HL-60 (cell line): ENCODE results near the gene CCDC61.
A peak's percentile ranks its signal among the peaks of the same experiment; 100 is the strongest.

ENCODE experiments used
- DNase-seq, 2 experiments: peaks; one replicate each; pipeline ENCODE4 v3.0.0-alpha.2; 2010 to 2020; ENCODE audit warnings: low read depth in 1 of 2, low spot score in 1 of 2
- H3K27ac ChIP-seq: fragments of 250-450 bp; sonication (Bioruptor Pico); replicated peaks from 2 replicates; pipeline ENCODE4 v1.5.1; 2020; ENCODE audit warnings: mild to moderate bottlenecking, moderate library complexity
- H3K27me3 ChIP-seq: fragments of 250-450 bp; sonication (Bioruptor Pico); 2 replicates; pipeline ENCODE4 v1.5.1; 2021; ENCODE audit warnings: mild to moderate bottlenecking, moderate library complexity; ENCODE audit not compliant: insufficient read depth, poor library complexity, severe bottlenecking
- H3K4me3 ChIP-seq: replicated peaks from 2 replicates; pipeline ENCODE4 v1.5.1; 2011; ENCODE audit warnings: mild to moderate bottlenecking, control low read depth, low read length; ENCODE audit not compliant: insufficient read depth
- GABPA ChIP-seq: IDR thresholded peaks from 2 replicates; pipeline ENCODE4 v1.6.1; 2012; ENCODE audit warnings: low read depth
- POLR2AphosphoS5 ChIP-seq: IDR thresholded peaks from 2 replicates; pipeline ENCODE4 v1.6.1; 2012; ENCODE audit warnings: low read depth
- SPI1 ChIP-seq: IDR thresholded peaks from 2 replicates; pipeline ENCODE4 v1.6.1; 2012; ENCODE audit warnings: low read depth, mild to moderate bottlenecking, borderline replicate concordance
- TF ChIP-seq, protein P1 (sequence below): IDR thresholded peaks from one replicate; pipeline ENCODE4 v1.5.1; 2011; ENCODE audit warnings: low read length, control low read depth, inconsistent platforms; ENCODE audit not compliant: insufficient read depth
- TF ChIP-seq, protein P2 (sequence below): IDR thresholded peaks from 2 replicates; pipeline ENCODE4 v1.6.1; 2012; ENCODE audit warnings: low read depth; ENCODE audit not compliant: insufficient replicate concordance

CCDC61 gene

DNA sequence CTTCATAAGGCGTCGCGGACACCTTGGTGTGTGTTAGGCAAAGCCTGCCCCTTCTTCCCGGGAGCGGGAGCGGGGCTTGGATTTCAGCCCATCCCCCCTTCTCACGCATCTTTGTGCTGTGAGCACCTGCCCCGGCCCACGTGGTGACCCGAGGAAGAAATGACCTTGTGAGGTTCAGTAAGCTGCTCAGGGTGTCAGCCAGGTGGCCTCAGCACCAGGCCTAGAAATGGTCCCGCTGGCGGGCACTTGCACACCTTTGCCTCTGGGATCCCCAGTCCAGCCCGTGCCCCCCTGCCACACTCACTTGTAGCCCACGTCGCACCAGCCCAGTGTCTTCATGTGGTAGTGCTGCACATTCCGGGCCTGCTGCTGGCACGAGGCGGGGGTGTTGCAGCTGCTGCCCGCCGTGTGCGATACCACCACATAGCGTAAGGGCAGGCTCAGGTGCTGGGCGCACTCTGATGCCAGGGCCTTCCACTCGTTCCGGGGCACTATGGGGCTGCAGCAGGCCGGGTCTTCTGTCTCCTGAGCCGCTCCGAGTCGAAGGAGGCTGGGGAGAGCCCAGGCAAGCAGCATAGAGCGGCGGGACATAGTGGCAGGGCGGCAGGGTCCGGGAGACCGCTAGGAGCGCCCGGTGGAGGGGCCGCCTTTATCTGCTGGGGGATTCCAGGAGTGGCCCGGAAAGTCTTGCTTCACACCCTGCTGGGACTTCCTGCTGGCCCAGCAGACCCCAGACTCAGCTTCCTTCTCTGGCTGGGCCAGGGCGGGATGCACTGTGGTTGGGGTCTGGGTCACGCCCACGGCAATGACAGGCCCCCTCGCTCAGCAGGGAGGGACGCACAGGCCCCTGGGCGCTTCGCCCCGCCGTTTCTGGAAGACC lies 27.4 kb downstream of the CCDC61 start, which contains the start of gene PGLYRP1:
Gene PGLYRP1 (minus strand): TSS at position 623 of the 880 bp plus-strand sequence. CDS start 32 bp downstream, at position 591.
- peak within 1 kb of the TSS; percentile 83 for H3K27ac ChIP-seq
- TF ChIP-seq POLR2AphosphoS5 (no peak), GABPA (no peak), SPI1 (no peak)
- TF ChIP-seq, protein P1, sequence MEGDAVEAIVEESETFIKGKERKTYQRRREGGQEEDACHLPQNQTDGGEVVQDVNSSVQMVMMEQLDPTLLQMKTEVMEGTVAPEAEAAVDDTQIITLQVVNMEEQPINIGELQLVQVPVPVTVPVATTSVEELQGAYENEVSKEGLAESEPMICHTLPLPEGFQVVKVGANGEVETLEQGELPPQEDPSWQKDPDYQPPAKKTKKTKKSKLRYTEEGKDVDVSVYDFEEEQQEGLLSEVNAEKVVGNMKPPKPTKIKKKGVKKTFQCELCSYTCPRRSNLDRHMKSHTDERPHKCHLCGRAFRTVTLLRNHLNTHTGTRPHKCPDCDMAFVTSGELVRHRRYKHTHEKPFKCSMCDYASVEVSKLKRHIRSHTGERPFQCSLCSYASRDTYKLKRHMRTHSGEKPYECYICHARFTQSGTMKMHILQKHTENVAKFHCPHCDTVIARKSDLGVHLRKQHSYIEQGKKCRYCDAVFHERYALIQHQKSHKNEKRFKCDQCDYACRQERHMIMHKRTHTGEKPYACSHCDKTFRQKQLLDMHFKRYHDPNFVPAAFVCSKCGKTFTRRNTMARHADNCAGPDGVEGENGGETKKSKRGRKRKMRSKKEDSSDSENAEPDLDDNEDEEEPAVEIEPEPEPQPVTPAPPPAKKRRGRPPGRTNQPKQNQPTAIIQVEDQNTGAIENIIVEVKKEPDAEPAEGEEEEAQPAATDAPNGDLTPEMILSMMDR, result no peak
- TF ChIP-seq, protein P2, sequence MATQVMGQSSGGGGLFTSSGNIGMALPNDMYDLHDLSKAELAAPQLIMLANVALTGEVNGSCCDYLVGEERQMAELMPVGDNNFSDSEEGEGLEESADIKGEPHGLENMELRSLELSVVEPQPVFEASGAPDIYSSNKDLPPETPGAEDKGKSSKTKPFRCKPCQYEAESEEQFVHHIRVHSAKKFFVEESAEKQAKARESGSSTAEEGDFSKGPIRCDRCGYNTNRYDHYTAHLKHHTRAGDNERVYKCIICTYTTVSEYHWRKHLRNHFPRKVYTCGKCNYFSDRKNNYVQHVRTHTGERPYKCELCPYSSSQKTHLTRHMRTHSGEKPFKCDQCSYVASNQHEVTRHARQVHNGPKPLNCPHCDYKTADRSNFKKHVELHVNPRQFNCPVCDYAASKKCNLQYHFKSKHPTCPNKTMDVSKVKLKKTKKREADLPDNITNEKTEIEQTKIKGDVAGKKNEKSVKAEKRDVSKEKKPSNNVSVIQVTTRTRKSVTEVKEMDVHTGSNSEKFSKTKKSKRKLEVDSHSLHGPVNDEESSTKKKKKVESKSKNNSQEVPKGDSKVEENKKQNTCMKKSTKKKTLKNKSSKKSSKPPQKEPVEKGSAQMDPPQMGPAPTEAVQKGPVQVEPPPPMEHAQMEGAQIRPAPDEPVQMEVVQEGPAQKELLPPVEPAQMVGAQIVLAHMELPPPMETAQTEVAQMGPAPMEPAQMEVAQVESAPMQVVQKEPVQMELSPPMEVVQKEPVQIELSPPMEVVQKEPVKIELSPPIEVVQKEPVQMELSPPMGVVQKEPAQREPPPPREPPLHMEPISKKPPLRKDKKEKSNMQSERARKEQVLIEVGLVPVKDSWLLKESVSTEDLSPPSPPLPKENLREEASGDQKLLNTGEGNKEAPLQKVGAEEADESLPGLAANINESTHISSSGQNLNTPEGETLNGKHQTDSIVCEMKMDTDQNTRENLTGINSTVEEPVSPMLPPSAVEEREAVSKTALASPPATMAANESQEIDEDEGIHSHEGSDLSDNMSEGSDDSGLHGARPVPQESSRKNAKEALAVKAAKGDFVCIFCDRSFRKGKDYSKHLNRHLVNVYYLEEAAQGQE, result no peak
- no peaks in the 10 kb centered on the region for H3K27me3 ChIP-seq
- DNase-seq, result peak in 1 of 2 experiments; percentile 9
- H3K4me3 ChIP-seq, result peak within 1 kb of the TSS; percentile 13

DNA sequence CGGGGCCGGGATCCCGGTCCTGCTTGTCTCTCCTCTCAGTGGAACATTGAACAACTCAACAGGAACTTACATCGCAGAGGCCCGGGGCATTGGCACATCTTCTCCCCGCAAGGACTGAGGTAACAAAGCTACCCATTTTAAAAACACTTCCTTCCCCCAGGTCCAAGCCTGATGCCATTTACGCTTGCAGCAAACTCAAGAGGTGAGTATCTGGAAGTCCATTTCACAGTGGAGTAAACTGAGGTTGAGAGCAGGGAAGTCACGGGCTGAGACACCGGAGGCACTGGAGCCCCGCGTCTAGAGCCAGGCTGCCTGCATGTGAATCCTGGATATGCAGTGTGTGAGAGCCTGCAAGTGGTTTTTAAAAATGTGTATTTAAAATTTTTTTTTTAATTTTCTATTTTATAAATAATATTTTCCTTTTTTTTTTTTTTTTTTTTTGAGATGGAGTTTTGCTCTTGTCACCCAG lies 28.1 kb downstream of the CCDC61 start:
- DNase-seq, result peak; percentile 30 to 86
- Histone ChIP-seq H3K27ac (peak overlapping the region; percentile 83), H3K27me3 (no peaks in the 10 kb centered on the region), H3K4me3 (no peak overlapping the region)
- TF ChIP-seq, protein P1, result no peak
- TF ChIP-seq, protein P2, result no peak
- peak; percentile 63; the same call in 1 of the 2 replicates for TF ChIP-seq SPI1

DNA sequence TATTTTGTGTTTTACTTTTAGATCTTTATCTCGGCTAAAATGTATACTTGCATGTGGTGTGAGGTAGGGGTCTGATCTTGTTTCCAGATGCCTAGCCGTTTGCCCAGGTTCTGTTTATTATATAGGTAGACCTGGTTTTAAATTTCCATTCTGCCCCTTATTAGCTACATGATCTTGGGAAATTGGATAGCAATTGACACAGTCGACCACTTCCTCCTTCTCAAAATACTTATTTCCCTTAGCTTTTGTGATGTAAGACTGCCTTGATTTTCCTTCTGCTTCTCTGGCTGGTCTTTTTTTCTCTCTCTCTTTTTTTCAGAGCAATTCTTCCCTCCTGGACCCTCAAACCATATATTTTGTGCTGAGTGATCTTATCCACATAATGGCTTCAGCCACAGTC lies 30.6 kb downstream of the CCDC61 start:
- no peaks in the 10 kb centered on the region for H3K27me3 ChIP-seq
- no peak for TF ChIP-seq POLR2AphosphoS5
- TF ChIP-seq, protein P1, result no peak
- TF ChIP-seq, protein P2, result no peak
- no peak for TF ChIP-seq GABPA
- peak; percentile 88 for TF ChIP-seq SPI1
- peak in 1 of 2 experiments; percentile 51 for DNase-seq

More for the DNA sequence above, 30.6 kb downstream of the CCDC61 start:
- Histone ChIP-seq H3K27ac (peak overlapping the region; percentile 39), H3K4me3 (no peak overlapping the region)
